ENCODE measurements around the gene HIGD1C. TPM values are rescaled to one million over a fixed set of nuclear protein-coding genes. Genes with fewer than 3 reads are reported as not detected.
"Not testable (repeated sequence)": the region's sequence is repeated elsewhere in the genome, so short reads cannot be mapped to it uniquely, and the experiment has no call there.

The HIGD1C gene
- total RNA-seq, 4 donors from 2014 or later, result not detected

DNA sequence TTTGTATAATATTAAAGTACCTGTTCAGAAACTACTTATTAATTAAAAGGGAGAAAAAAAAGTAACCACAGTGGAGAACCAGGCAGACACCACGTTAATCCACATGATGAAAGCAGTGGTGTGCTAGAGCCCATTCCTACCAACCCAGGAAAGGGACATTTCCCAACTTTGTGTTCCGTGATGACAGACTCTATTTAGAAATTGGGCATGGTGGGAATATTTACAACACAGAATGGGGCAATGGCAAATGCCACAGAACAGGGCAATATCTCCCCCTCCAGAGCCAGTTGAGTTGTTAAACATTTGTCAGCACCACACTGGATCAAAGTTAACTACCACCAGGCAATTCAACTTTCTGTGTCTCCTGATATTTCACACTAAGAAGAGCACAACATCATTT, 1.2 kb upstream of the HIGD1C start:
- no peak for DNase-seq
- WGBS, 2 donors, result 92 to 95% methylated on average over 2 of the region's 2 CpGs
- H3K27ac ChIP-seq, result no peak overlapping the region
- H3K9me3 ChIP-seq, result no peaks in the 10 kb centered on the region
- no peak overlapping the region for H3K4me3 ChIP-seq (replicated peaks in 1 of 3)
- intact Hi-C loops (cut with DNase I), result no loop called here
- H3K27me3 ChIP-seq, result no peaks in the 10 kb centered on the region
- no peaks in the 10 kb centered on the region for H3K36me3 ChIP-seq
- no peak for TF ChIP-seq CTCF (IDR thresholded peaks at IDR 0.05)
- TF ChIP-seq POLR2A (IDR thresholded peaks at IDR 0.05), result no peak
- H3K4me1 ChIP-seq, result peaks cover 3 to 12% of the 10 kb centered on the region in 2 donors

- TF ChIP-seq POLR2A (IDR thresholded peaks at IDR 0.05) (no peak), CTCF (IDR thresholded peaks at IDR 0.05) (no peak)
- intact Hi-C loops (cut with DNase I), result no loop called here
- DNase-seq, result no peak
- no peak overlapping the region for H3K27ac ChIP-seq
- WGBS, 2 donors, result 81 to 92% methylated on average over 7 of the region's 7 CpGs
- no peaks in the 10 kb centered on the region for H3K36me3 ChIP-seq
- H3K4me1 ChIP-seq, result peaks cover 3 to 15% of the 10 kb centered on the region in 2 donors
- no peaks in the 10 kb centered on the region for H3K27me3 ChIP-seq
- no peaks in the 10 kb centered on the region for H3K9me3 ChIP-seq
- no peak overlapping the region for H3K4me3 ChIP-seq (replicated peaks in 1 of 3)
Measured at GRCh38 chr12:50953047-50953446, 703 bp downstream of the HIGD1C start.

DNA sequence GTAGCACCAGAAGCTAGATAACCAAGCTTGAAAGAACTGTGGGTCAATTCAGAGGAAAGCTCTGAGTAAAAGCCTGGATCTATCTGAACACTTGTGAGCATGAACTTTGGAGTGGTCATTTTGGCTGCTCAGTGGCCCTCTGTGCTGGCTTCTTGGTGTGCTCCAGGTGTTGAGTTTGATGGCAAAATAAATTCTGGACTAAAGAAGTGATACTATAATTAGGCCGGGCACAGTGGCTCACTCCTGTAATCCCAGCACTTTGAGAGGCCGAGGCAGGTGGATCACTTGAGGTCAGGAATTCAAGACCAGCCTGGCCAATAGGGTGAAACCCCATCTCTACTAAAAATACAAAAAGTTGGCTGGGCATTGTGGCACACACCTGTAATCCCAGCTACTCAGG, 2.4 kb downstream of the HIGD1C start:
- H3K9me3 ChIP-seq; H3K36me3 ChIP-seq; intact Hi-C loops (cut with DNase I); H3K27me3 ChIP-seq; H3K4me3 ChIP-seq (replicated peaks in 1 of 3): not testable (repeated sequence)
- DNase-seq, result peak; percentile 46 to 50
- WGBS, 2 donors, result 46 to 64% methylated on average over 2 of the region's 2 CpGs
- H3K4me1 ChIP-seq, result peaks cover 3 to 14% of the 10 kb centered on the region in 2 donors
- peak overlapping the region in 2 of 3 donors; percentile 9 to 25 for H3K27ac ChIP-seq

- peaks cover 3 to 14% of the 10 kb centered on the region in 2 donors for H3K4me1 ChIP-seq
- no peaks in the 10 kb centered on the region for H3K27me3 ChIP-seq
- no peak for TF ChIP-seq POLR2A (IDR thresholded peaks at IDR 0.05)
- TF ChIP-seq CTCF (IDR thresholded peaks at IDR 0.05), result no peak
- H3K9me3 ChIP-seq, result no peaks in the 10 kb centered on the region
- intact Hi-C loops (cut with DNase I), result no loop called here
- no peak for DNase-seq
- peak overlapping the region in 1 of 3 donors; percentile 29 for H3K27ac ChIP-seq
- WGBS, 2 donors, result 94 to 95% methylated on average over 1 of the region's 1 CpG
- H3K4me3 ChIP-seq (replicated peaks in 1 of 3), result no peak overlapping the region
- H3K36me3 ChIP-seq, result no peaks in the 10 kb centered on the region
Measured at GRCh38 chr12:50955288-50955687, 2.9 kb downstream of the HIGD1C start.

- no peak for TF ChIP-seq POLR2A (IDR thresholded peaks at IDR 0.05)
- no peak for TF ChIP-seq CTCF (IDR thresholded peaks at IDR 0.05)
- intact Hi-C loops (cut with DNase I), result no loop called here
- Histone ChIP-seq H3K9me3 (no peaks in the 10 kb centered on the region), H3K36me3 (no peaks in the 10 kb centered on the region), H3K4me1 (peaks cover 3 to 16% of the 10 kb centered on the region in 2 donors), H3K4me3 (replicated peaks in 1 of 3) (no peak overlapping the region), H3K27me3 (no peaks in the 10 kb centered on the region), H3K27ac (peak overlapping the region in 1 of 3 donors; percentile 29)
- no peak for DNase-seq
- WGBS, 2 donors, result 65 to 91% methylated on average over 2 of the region's 2 CpGs
Measured at GRCh38 chr12:50955697-50956096, 3.4 kb downstream of the HIGD1C start.

DNA sequence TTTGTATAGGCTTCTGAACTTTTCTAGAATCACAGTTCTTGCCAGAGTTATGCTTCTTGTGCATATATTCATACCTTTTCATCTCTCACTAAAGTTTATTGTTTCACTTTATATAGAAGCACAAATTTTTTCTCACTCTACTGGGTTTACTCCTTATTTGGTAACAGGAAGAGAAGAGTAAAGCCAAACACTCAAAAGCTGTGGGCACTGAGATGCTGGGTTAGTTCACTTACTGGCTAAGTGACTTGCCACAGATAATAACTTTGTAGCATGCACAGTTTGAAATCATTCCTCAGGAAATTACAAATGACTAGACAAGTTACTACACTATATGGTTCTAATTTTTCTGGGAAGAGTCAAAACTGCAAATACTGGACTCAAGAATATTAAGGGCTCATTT, 7.8 kb downstream of the HIGD1C start:
- Histone ChIP-seq H3K27me3 (no peaks in the 10 kb centered on the region), H3K4me1 (peaks cover 0 to 12% of the 10 kb centered on the region in 2 donors), H3K27ac (peak overlapping the region; percentile 28 to 55 (median 53)), H3K9me3 (no peaks in the 10 kb centered on the region), H3K4me3 (replicated peaks in 1 of 3) (no peak overlapping the region), H3K36me3 (no peaks in the 10 kb centered on the region)
- intact Hi-C loops (cut with DNase I), result no loop called here
- no peak for DNase-seq
- TF ChIP-seq POLR2A (IDR thresholded peaks at IDR 0.05), result no peak
- no peak for TF ChIP-seq CTCF (IDR thresholded peaks at IDR 0.05)

Data from thyroid gland (tissue), 4 donors.